IMR-90 (cell line): ENCODE data around the gene ABO. TPM values are rescaled to one million over a fixed set of nuclear protein-coding genes. Genes with fewer than 3 reads are reported as not detected.

Experiments used
- ATAC-seq: fragments of 200-7000 bp; cut with Tn5 transposase; 2 replicates; pipeline ENCODE4 v1.9.1; 2020; ENCODE audit warnings: low read depth, mild to moderate bottlenecking, moderate library complexity
- BruUV-seq: library from RNA; stranded (reverse); fragments of 400-500 nt; replicated peaks from 2 replicates; lab custom pipeline; 2021; lab: Mats Ljungman, UMichigan
- CTCF ChIA-PET: fragments of 300-600 bp; formaldehyde crosslinking; extraction: SDS; loops from one replicate; lab custom pipeline; 2021; ENCODE audit warnings: antibody characterized with exemption; lab: Yijun Ruan, JAX
- POLR2A ChIA-PET: fragments of 300-600 bp; sonication (Branson Sonifier 250); formaldehyde crosslinking; loops from one replicate; lab custom pipeline; 2022; ENCODE audit warnings: antibody characterized with exemption; ENCODE audit not compliant: unreplicated experiment; lab: Charles Lee
- DNase-seq: peaks from one replicate; pipeline ENCODE4 v3.0.0; 2013
- H2AFZ ChIP-seq: replicated peaks from 2 replicates; pipeline ENCODE3; 2013; ENCODE audit warnings: low read length, mild to moderate bottlenecking; ENCODE audit not compliant: poor library complexity
- H2AK5ac ChIP-seq: 2 replicates; pipeline ENCODE4 v1.6.1; 2013; ENCODE audit warnings: low read depth, low read length, inconsistent platforms
- H2AK9ac ChIP-seq: replicated peaks from 2 replicates; pipeline ENCODE3; 2013; ENCODE audit warnings: mild to moderate bottlenecking, low read depth, low read length, moderate library complexity; ENCODE audit not compliant: poor library complexity
- H2BK120ac ChIP-seq: 2 replicates; pipeline ENCODE4 v1.6.1; 2013; ENCODE audit warnings: low read depth, low read length, inconsistent platforms
- H2BK15ac ChIP-seq: 3 replicates; pipeline ENCODE4 v1.6.1; 2013; ENCODE audit warnings: low read depth, low read length, inconsistent platforms
- H2BK20ac ChIP-seq: 2 replicates; pipeline ENCODE4 v1.6.1; 2013; ENCODE audit warnings: low read depth, mild to moderate bottlenecking, inconsistent platforms, low read length, moderate library complexity
- H2BK5ac ChIP-seq: 2 replicates; pipeline ENCODE4 v1.6.1; 2013; ENCODE audit warnings: mild to moderate bottlenecking, low read depth, low read length, inconsistent platforms; ENCODE audit not compliant: poor library complexity, severe bottlenecking
- H3K14ac ChIP-seq: replicated peaks from 2 replicates; pipeline ENCODE4 v1.6.1; 2013; ENCODE audit warnings: low read depth, low read length, inconsistent platforms
- H3K18ac ChIP-seq: 2 replicates; pipeline ENCODE4 v1.6.1; 2013; ENCODE audit warnings: low read depth, low read length, control low read depth
- H3K23ac ChIP-seq: 2 replicates; pipeline ENCODE4 v1.6.1; 2013; ENCODE audit warnings: low read depth, low read length, inconsistent platforms
- H3K27ac ChIP-seq: 2 replicates; pipeline ENCODE4 v1.5.1; 2013; ENCODE audit warnings: mild to moderate bottlenecking, control low read depth, low read length; ENCODE audit not compliant: insufficient read depth
- H3K27me3 ChIP-seq: 2 replicates; pipeline ENCODE4 v1.6.1; 2013; ENCODE audit warnings: low read length; ENCODE audit not compliant: control insufficient read depth, insufficient read depth
- H3K36me3 ChIP-seq: 2 replicates; pipeline ENCODE4 v1.6.1; 2013; ENCODE audit warnings: low read length, mixed read lengths; ENCODE audit not compliant: control insufficient read depth, insufficient read depth
- H3K4ac ChIP-seq: 2 replicates; pipeline ENCODE4 v1.6.1; 2013; ENCODE audit warnings: low read depth, low read length, inconsistent platforms
- H3K4me1 ChIP-seq: 2 replicates; pipeline ENCODE4 v1.6.1; 2013; ENCODE audit warnings: low read length, mixed read lengths; ENCODE audit not compliant: control insufficient read depth, insufficient read depth
- H3K4me2 ChIP-seq: 2 replicates; pipeline ENCODE4 v1.6.1; 2013; ENCODE audit warnings: low read depth, mild to moderate bottlenecking, control low read depth, low read length, moderate library complexity
- H3K4me3 ChIP-seq: 2 replicates; pipeline ENCODE4 v1.5.1; 2013; ENCODE audit warnings: low read depth, mild to moderate bottlenecking, control low read depth, low read length, moderate library complexity; ENCODE audit not compliant: insufficient read depth
- H3K56ac ChIP-seq: 2 replicates; pipeline ENCODE4 v1.6.1; 2013; ENCODE audit warnings: low read length, inconsistent platforms; ENCODE audit not compliant: insufficient read depth; ENCODE audit errors: extremely low read depth
- H3K79me1 ChIP-seq, 2 experiments: 2 replicates each; pipeline ENCODE4 v1.6.1; 2013; ENCODE audit warnings: low read length in 2 of 2, inconsistent platforms in 1 of 2, low read depth in 1 of 2
- H3K9ac ChIP-seq: 2 replicates; pipeline ENCODE4 v1.6.1; 2013; ENCODE audit warnings: low read depth, low read length, control low read depth
- H3K9me1 ChIP-seq: 2 replicates; pipeline ENCODE4 v1.6.1; 2013; ENCODE audit warnings: low read length, inconsistent platforms; ENCODE audit not compliant: insufficient read depth
- H3K9me3 ChIP-seq: 2 replicates; pipeline ENCODE4 v1.6.1; 2013; ENCODE audit warnings: low read length; ENCODE audit not compliant: control insufficient read depth, insufficient read depth
- H4K20me1 ChIP-seq: 2 replicates; pipeline ENCODE4 v1.6.1; 2013; ENCODE audit warnings: low read length, inconsistent platforms; ENCODE audit not compliant: insufficient read depth
- H4K5ac ChIP-seq: 2 replicates; pipeline ENCODE4 v1.6.1; 2013; ENCODE audit warnings: mild to moderate bottlenecking, low read depth, low read length, control low read depth
- H4K8ac ChIP-seq, 2 experiments: 2 replicates each; pipeline ENCODE4 v1.6.1; 2013; ENCODE audit warnings: low read depth in 2 of 2, low read length in 2 of 2, control low read depth in 1 of 2, inconsistent platforms in 1 of 2
- H4K91ac ChIP-seq: 2 replicates; pipeline ENCODE4 v1.6.1; 2013; ENCODE audit warnings: low read depth, low read length, inconsistent platforms; ENCODE audit not compliant: insufficient read depth
- BHLHE40 ChIP-seq: fragments of 150-350 bp; IDR thresholded peaks from 2 replicates; pipeline ENCODE4 v1.6.1; 2016; ENCODE audit warnings: mild to moderate bottlenecking, low read depth, low read length
- CEBPB ChIP-seq: IDR thresholded peaks from 2 replicates; pipeline ENCODE4 v1.6.1; 2012; ENCODE audit warnings: low read depth, low read length, improper control_type of control experiment
- CHD1 ChIP-seq: IDR thresholded peaks from 2 replicates; pipeline ENCODE4 v1.6.1; 2012; ENCODE audit warnings: low read depth, low read length, improper control_type of control experiment
- ELK1 ChIP-seq: fragments of 150-350 bp; IDR thresholded peaks from 2 replicates; pipeline ENCODE4 v1.6.1; 2016; ENCODE audit warnings: low read depth, mild to moderate bottlenecking, low read length, moderate library complexity, borderline replicate concordance
- MAFK ChIP-seq: IDR thresholded peaks from 2 replicates; pipeline ENCODE4 v1.6.1; 2012; ENCODE audit warnings: low read depth, low read length, improper control_type of control experiment
- MAZ ChIP-seq: IDR thresholded peaks from 2 replicates; pipeline ENCODE4 v1.6.1; 2012; ENCODE audit warnings: low read depth, mild to moderate bottlenecking, low read length, improper control_type of control experiment, moderate library complexity, borderline replicate concordance
- NFE2L2 ChIP-seq: fragments of 150-350 bp; IDR thresholded peaks from 2 replicates; pipeline ENCODE4 v1.6.1; 2016; ENCODE audit warnings: low read depth, mild to moderate bottlenecking, low read length
- POLR2A ChIP-seq: IDR thresholded peaks from 2 replicates; pipeline ENCODE4 v1.6.1; 2012; ENCODE audit warnings: mild to moderate bottlenecking, low read depth, low read length
- RCOR1 ChIP-seq: IDR thresholded peaks from 2 replicates; pipeline ENCODE4 v1.6.1; 2012; ENCODE audit warnings: mild to moderate bottlenecking, low read length, improper control_type of control experiment; ENCODE audit not compliant: insufficient replicate concordance
- RFX5 ChIP-seq: IDR thresholded peaks from 2 replicates; pipeline ENCODE4 v1.8.0; 2012; ENCODE audit warnings: low read depth, mild to moderate bottlenecking, low read length, moderate library complexity
- WGBS, 2 experiments: methylation state at CpG; one replicate each; pipeline versions ENCODE4 v1.1.5 to v1.1.7; 2013; ENCODE audit warnings: missing lambda C conversion rate in 2 of 2; ENCODE audit not compliant: insufficient read length in 1 of 2; ENCODE audit errors: extremely low coverage in 2 of 2; 5-methylcytosine and 5-hydroxymethylcytosine counted together
- dilution Hi-C: fragments of 300-500 bp; cut with HindIII; formaldehyde crosslinking; loops from one replicate; pipeline ENCODE4 v1.14.3; 2018; ENCODE audit warnings: low sequenced_read_pairs; ENCODE audit not compliant: unreplicated experiment
- in situ Hi-C: fragments of 300-500 bp; cut with MboI; formaldehyde crosslinking; loops from 3 replicates; pipeline ENCODE4 v1.14.3; 2019; ENCODE audit warnings: low sequenced_read_pairs, inconsistent platforms, mixed read lengths
- intact Hi-C: fragments of 100-400 bp; cut with micrococcal nuclease; formaldehyde crosslinking; loops from 2 replicates; pipeline ENCODE4 v1.10.0; 2022
- polyA plus RNA-seq, 3 experiments: library from polyadenylated mRNA; depleted of rRNA; stranded (reverse); fragments of >200 nt; gene quantifications; 2 replicates each; pipeline ENCODE4 v1.2.3, GENCODE V29; 2012; ENCODE audit warnings: low replicate concordance in 1 of 3
- total RNA-seq: library from RNA; depleted of rRNA; stranded (reverse); fragments of >200 nt; gene quantifications from 2 replicates; pipeline ENCODE4 v1.2.3, GENCODE V29; 2012

The ABO gene
- total and polyA plus RNA-seq, 2 of the 4 experiments (the other 2 are of a cell fraction) = not detected

GRCh38 chr9:133233681-133234432 lies 41.1 kb downstream of the ABO start:
- ChIA-PET CTCF (no interaction called here), POLR2A (no interaction called here)
- dilution Hi-C loops = no loop called here
- Histone ChIP-seq H3K9ac (no peak overlapping the region), H3K27me3 (peaks cover 14% of the 10 kb centered on the region), H2AK9ac (no peak overlapping the region), H3K18ac (no peak overlapping the region), H3K4me3 (no peak overlapping the region), H2BK120ac (no peak overlapping the region), H3K4me2 (no peak overlapping the region), H2BK20ac (no peak overlapping the region), H4K91ac (no peak overlapping the region), H4K20me1 (no peaks in the 10 kb centered on the region), H2AFZ (no peak overlapping the region), H4K5ac (no peak overlapping the region), H3K4me1 (no peaks in the 10 kb centered on the region), H2BK15ac (no peak overlapping the region), H2BK5ac (no peak overlapping the region), H2AK5ac (no peak overlapping the region), H4K8ac (no peak overlapping the region), H3K56ac (no peak overlapping the region), H3K4ac (no peak overlapping the region), H3K9me3 (no peaks in the 10 kb centered on the region), H3K14ac (no peak overlapping the region), H3K27ac (no peak overlapping the region), H3K9me1 (no peaks in the 10 kb centered on the region), H3K36me3 (no peaks in the 10 kb centered on the region), H3K79me1 (no peaks in the 10 kb centered on the region), H3K23ac (no peak overlapping the region)
- no TSS peak for BruUV-seq
- TF ChIP-seq MAZ = no peak
- TF ChIP-seq NFE2L2 = no peak
- no peak for TF ChIP-seq CHD1
- no peak for TF ChIP-seq RFX5
- no peak for TF ChIP-seq RCOR1
- TF ChIP-seq BHLHE40 = no peak
- TF ChIP-seq ELK1 = no peak
- no peak for TF ChIP-seq MAFK
- TF ChIP-seq POLR2A = no peak
- no peak for TF ChIP-seq CEBPB
- ATAC-seq (no peak), DNase-seq (no peak)
- in situ Hi-C loops = no loop called here
- 61% methylated on average over 3 of the region's 32 CpGs; no CpG with 5 or more reads in 1 of the 2 experiments for WGBS, 2 experiments
- intact Hi-C loops = no loop called here
